Measurements from ENCODE around the gene COL27A1. TPM values are rescaled to one million over a fixed set of nuclear protein-coding genes. Genes with fewer than 3 reads are reported as not detected.

The COL27A1 gene
- total RNA-seq, 4 donors from 2014 or later: 2.1 to 9.0 (median 3.8) TPM

GRCh38 chr9:114184071-114184470 is 28.7 kb downstream of the COL27A1 start:
- in situ Hi-C loops (cut with MboI; ENCODE audit: low pct_ligation_motif_present in 1 of 4, low pct_unique_long_range_greater_than_20kb in 1 of 4, low sequenced_read_pairs in 3 of 4): no loop called here
- 63 to 70% methylated on average over 3 of the region's 3 CpGs for WGBS, 2 donors (ENCODE audit: low coverage in 1 of 2)
- no peak overlapping the region for H3K4me3 ChIP-seq

GRCh38 chr9:114184866-114185265 is 29.5 kb downstream of the COL27A1 start:
- DNase-seq: no peak
- intact Hi-C loops (cut with DNase I; ENCODE audit: low total_unique reads): no loop called here
- TF ChIP-seq CTCF (IDR thresholded peaks at IDR 0.05) (no peak), EP300 (IDR thresholded peaks at IDR 0.05; ENCODE audit: low read depth) (no peak), POLR2AphosphoS5 (IDR thresholded peaks at IDR 0.05) (no peak), POLR2A (IDR thresholded peaks at IDR 0.05) (no peak)
- 89% methylated on average over 2 of the region's 2 CpGs; no CpG with 5 or more reads in 1 of the 2 donors for WGBS, 2 donors (ENCODE audit: low coverage in 1 of 2)
- Histone ChIP-seq H3K27me3 (no peaks in the 10 kb centered on the region), H3K9me3 (peaks cover 2 to 7% of the 10 kb centered on the region in 2 donors), H3K4me3 (no peak overlapping the region), H3K4me1 (peaks cover 5 to 17% (median 12%) of the 10 kb centered on the region in 4 donors), H3K36me3 (no peaks in the 10 kb centered on the region), H3K27ac (no peak overlapping the region)
- in situ Hi-C loops (cut with MboI; ENCODE audit: low pct_ligation_motif_present in 1 of 4, low pct_unique_long_range_greater_than_20kb in 1 of 4, low sequenced_read_pairs in 3 of 4): no loop called here

More at GRCh38 chr9:114184071-114184470, 28.7 kb downstream of the COL27A1 start:
- no peaks in the 10 kb centered on the region for H3K9me3 ChIP-seq
- H3K27me3 ChIP-seq: no peaks in the 10 kb centered on the region
- peaks cover 5 to 17% (median 12%) of the 10 kb centered on the region in 4 donors for H3K4me1 ChIP-seq
- no peak for TF ChIP-seq CTCF (IDR thresholded peaks at IDR 0.05)
- TF ChIP-seq POLR2AphosphoS5 (IDR thresholded peaks at IDR 0.05): no peak
- TF ChIP-seq POLR2A (IDR thresholded peaks at IDR 0.05): no peak
- TF ChIP-seq EP300 (IDR thresholded peaks at IDR 0.05; ENCODE audit: low read depth): no peak
- no peak for DNase-seq
- no peak overlapping the region for H3K27ac ChIP-seq
- intact Hi-C loops (cut with DNase I; ENCODE audit: low total_unique reads): no loop called here
- no peaks in the 10 kb centered on the region for H3K36me3 ChIP-seq

DNA sequence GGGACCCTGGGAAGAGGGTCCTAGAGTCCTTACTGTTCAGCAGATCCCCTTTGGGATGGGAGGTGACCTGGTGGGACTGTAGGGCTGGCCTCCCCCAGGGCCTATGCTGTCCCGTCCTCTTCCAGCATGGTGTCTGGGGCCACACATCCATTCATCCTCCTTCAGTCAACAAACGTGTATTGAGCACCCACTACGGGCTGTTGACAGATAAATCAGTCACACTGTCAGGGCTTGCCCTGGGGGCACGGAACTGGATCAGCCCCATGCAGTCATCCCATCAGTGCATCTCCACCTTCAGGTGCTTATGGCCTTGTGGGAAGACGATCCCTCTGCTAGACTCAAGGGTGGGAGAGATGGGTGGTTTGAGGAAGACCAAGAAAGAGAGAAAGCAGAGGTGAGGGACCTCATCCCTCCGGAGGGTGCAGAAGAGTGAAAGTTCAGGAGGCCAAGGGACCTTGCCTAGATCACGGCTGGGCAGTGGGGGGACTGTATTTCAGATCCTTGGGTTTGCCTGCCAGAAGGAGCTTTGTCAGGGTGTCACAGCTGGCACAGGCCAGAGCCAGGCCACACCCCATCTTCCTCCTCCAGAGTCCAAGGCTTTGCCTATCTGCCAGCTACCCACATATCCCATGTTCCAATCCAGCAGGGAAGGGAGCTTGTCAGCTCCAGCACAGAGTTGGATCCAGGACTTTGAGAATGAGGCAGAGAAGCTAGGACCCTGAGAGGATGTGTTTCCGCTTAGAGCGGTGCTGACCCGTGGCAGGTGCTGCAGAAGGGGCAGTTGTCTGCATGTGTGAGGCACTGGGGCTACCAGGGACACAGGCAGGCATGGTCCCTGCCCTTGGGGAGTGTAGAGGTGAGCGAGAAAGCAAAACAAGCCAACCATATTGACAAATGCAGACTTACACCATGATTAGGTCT is 30.5 kb downstream of the COL27A1 start:
- Histone ChIP-seq H3K27ac (no peak overlapping the region), H3K4me1 (peaks cover 2 to 10% (median 5%) of the 10 kb centered on the region in 4 donors)
- TF ChIP-seq CTCF (IDR thresholded peaks at IDR 0.05) (no peak), EP300 (IDR thresholded peaks at IDR 0.05; ENCODE audit: low read depth) (no peak), POLR2AphosphoS5 (IDR thresholded peaks at IDR 0.05) (no peak), POLR2A (IDR thresholded peaks at IDR 0.05) (no peak)

GRCh38 chr9:114186605-114187289 is 31.4 kb downstream of the COL27A1 start:
- 80% methylated on average over 5 of the region's 5 CpGs; no CpG with 5 or more reads in 1 of the 2 donors for WGBS, 2 donors (ENCODE audit: low coverage in 1 of 2)
- no peak overlapping the region for H3K27ac ChIP-seq
- peaks cover 6 to 11% of the 10 kb centered on the region in 2 donors for H3K9me3 ChIP-seq
- no peak overlapping the region for H3K4me3 ChIP-seq
- H3K36me3 ChIP-seq: no peaks in the 10 kb centered on the region
- H3K4me1 ChIP-seq: peaks cover 0 to under 1% (median 0%) of the 10 kb centered on the region in 4 donors
- no peaks in the 10 kb centered on the region for H3K27me3 ChIP-seq
- intact Hi-C loops (cut with DNase I; ENCODE audit: low total_unique reads) (no loop called here), in situ Hi-C loops (cut with MboI; ENCODE audit: low pct_ligation_motif_present in 1 of 4, low pct_unique_long_range_greater_than_20kb in 1 of 4, low sequenced_read_pairs in 3 of 4) (no loop called here)
- TF ChIP-seq POLR2A (IDR thresholded peaks at IDR 0.05): no peak
- no peak for TF ChIP-seq CTCF (IDR thresholded peaks at IDR 0.05)
- TF ChIP-seq POLR2AphosphoS5 (IDR thresholded peaks at IDR 0.05): no peak
- TF ChIP-seq EP300 (IDR thresholded peaks at IDR 0.05; ENCODE audit: low read depth): no peak
- no peak for DNase-seq

More for the DNA sequence above, 30.5 kb downstream of the COL27A1 start:
- intact Hi-C loops (cut with DNase I; ENCODE audit: low total_unique reads) (no loop called here), in situ Hi-C loops (cut with MboI; ENCODE audit: low pct_ligation_motif_present in 1 of 4, low pct_unique_long_range_greater_than_20kb in 1 of 4, low sequenced_read_pairs in 3 of 4) (no loop called here)
- no peaks in the 10 kb centered on the region for H3K27me3 ChIP-seq
- WGBS, 2 donors (ENCODE audit: low coverage in 1 of 2): 81% methylated on average over 11 of the region's 11 CpGs; no CpG with 5 or more reads in 1 of the 2 donors
- H3K4me3 ChIP-seq: no peak overlapping the region
- no peaks in the 10 kb centered on the region for H3K36me3 ChIP-seq
- H3K9me3 ChIP-seq: peaks cover 6 to 11% of the 10 kb centered on the region in 2 donors
- DNase-seq: no peak

Measured in transverse colon (tissue), 4 donors.